ENCODE data around the gene IL10RB.
"Not testable (repeated sequence)": the region's sequence is repeated elsewhere in the genome, so short reads cannot be mapped to it uniquely, and the experiment has no call there.

Gene IL10RB

GRCh38 chr21:33266050-33266788, at the start of gene IL10RB:
TSS of gene IL10RB (plus strand) at chr21:33266367. CDS start at chr21:33266466, 99 bp downstream.
- peak; percentile 98 for DNase-seq (ENCODE audit: low spot score)

GRCh38 chr21:33217138-33217520, 49.0 kb upstream of the IL10RB start:
- DNase-seq (ENCODE audit: low spot score) = no peak

GRCh38 chr21:33219300-33219699, 46.9 kb upstream of the IL10RB start:
- DNase-seq (ENCODE audit: low spot score) = no peak

GRCh38 chr21:33219954-33220353, 46.2 kb upstream of the IL10RB start:
- no peak for DNase-seq (ENCODE audit: low spot score)

GRCh38 chr21:33225376-33225775, 40.8 kb upstream of the IL10RB start:
- not testable (repeated sequence) for DNase-seq (ENCODE audit: low spot score)

- no peak for DNase-seq (ENCODE audit: low spot score)
Measured at GRCh38 chr21:33228455-33228854, 37.7 kb upstream of the IL10RB start.

GRCh38 chr21:33229099-33229783, 36.9 kb upstream of the IL10RB start:
- no peak for DNase-seq (ENCODE audit: low spot score)

- DNase-seq (ENCODE audit: low spot score) = peak; percentile 98
Measured at GRCh38 chr21:33229784-33230544, 36.2 kb upstream of the IL10RB start, which contains the start of gene IFNAR2. TSS of gene IFNAR2 (plus strand) at chr21:33229938. CDS start at chr21:33241923, 11,985 bp downstream.

GRCh38 chr21:33230545-33231324, 35.4 kb upstream of the IL10RB start:
- peak; percentile 66 for DNase-seq (ENCODE audit: low spot score)

GRCh38 chr21:33231526-33231925, 34.6 kb upstream of the IL10RB start:
- no peak for DNase-seq (ENCODE audit: low spot score)

GRCh38 chr21:33232291-33233034, 33.7 kb upstream of the IL10RB start:
- no peak for DNase-seq (ENCODE audit: low spot score)

GRCh38 chr21:33234635-33235520, 31.3 kb upstream of the IL10RB start:
- no peak for DNase-seq (ENCODE audit: low spot score)

- DNase-seq (ENCODE audit: low spot score) = no peak
Measured at GRCh38 chr21:33236013-33236686, 30.0 kb upstream of the IL10RB start.

- DNase-seq (ENCODE audit: low spot score) = no peak
Measured at GRCh38 chr21:33236766-33237165, 29.4 kb upstream of the IL10RB start.

- DNase-seq (ENCODE audit: low spot score) = no peak
Measured at GRCh38 chr21:33237486-33237885, 28.7 kb upstream of the IL10RB start.

GRCh38 chr21:33238146-33238545, 28.0 kb upstream of the IL10RB start:
- no peak for DNase-seq (ENCODE audit: low spot score)

- DNase-seq (ENCODE audit: low spot score) = no peak
Measured at GRCh38 chr21:33238565-33239255, 27.5 kb upstream of the IL10RB start.

- not testable (repeated sequence) for DNase-seq (ENCODE audit: low spot score)
Measured at GRCh38 chr21:33239559-33240127, 26.5 kb upstream of the IL10RB start.

- no peak for DNase-seq (ENCODE audit: low spot score)
Measured at GRCh38 chr21:33240404-33240803, 25.8 kb upstream of the IL10RB start.
